ENCODE data around the gene LHCGR. TPM values are rescaled to one million over a fixed set of nuclear protein-coding genes. Genes with fewer than 3 reads are reported as not detected.

Gene LHCGR
- total RNA-seq, 2 experiments from 2014 or later: not detected

- TF ChIP-seq, protein P1, sequence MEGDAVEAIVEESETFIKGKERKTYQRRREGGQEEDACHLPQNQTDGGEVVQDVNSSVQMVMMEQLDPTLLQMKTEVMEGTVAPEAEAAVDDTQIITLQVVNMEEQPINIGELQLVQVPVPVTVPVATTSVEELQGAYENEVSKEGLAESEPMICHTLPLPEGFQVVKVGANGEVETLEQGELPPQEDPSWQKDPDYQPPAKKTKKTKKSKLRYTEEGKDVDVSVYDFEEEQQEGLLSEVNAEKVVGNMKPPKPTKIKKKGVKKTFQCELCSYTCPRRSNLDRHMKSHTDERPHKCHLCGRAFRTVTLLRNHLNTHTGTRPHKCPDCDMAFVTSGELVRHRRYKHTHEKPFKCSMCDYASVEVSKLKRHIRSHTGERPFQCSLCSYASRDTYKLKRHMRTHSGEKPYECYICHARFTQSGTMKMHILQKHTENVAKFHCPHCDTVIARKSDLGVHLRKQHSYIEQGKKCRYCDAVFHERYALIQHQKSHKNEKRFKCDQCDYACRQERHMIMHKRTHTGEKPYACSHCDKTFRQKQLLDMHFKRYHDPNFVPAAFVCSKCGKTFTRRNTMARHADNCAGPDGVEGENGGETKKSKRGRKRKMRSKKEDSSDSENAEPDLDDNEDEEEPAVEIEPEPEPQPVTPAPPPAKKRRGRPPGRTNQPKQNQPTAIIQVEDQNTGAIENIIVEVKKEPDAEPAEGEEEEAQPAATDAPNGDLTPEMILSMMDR (conservative IDR thresholded peaks at IDR 0.05; ENCODE audit: low read length): no peak
- TF ChIP-seq EZH2phosphoT487 (IDR thresholded peaks at IDR 0.05; ENCODE audit: borderline replicate concordance, low read depth, low read length): no peak
- BruUV-seq (replicated peaks): no TSS peak
- no peaks in the 10 kb centered on the region for H3K9me3 ChIP-seq (ENCODE audit: low read length)
- no peaks in the 10 kb centered on the region for H3K4me1 ChIP-seq (ENCODE audit: insufficient read depth, low read length, poor library complexity, severe bottlenecking)
- H4K20me1 ChIP-seq (ENCODE audit: insufficient read depth, low read length): no peaks in the 10 kb centered on the region
- intact Hi-C loops (cut with micrococcal nuclease; ENCODE audit: unreplicated experiment): no loop called here
- H3K9me2 ChIP-seq (ENCODE audit: insufficient read depth, low read length): no peaks in the 10 kb centered on the region
- no peaks in the 10 kb centered on the region for H3K36me3 ChIP-seq (ENCODE audit: insufficient read depth, low read length)
- H3K27ac ChIP-seq (ENCODE audit: low read depth, low read length, poor library complexity, severe bottlenecking): no peak overlapping the region
- no peak overlapping the region for H3K4me2 ChIP-seq (ENCODE audit: low read length)
- POLR2A ChIA-PET: interaction anchor here (0.5 kb wide), 1 partner anchor 249 kb away, joined by 3 read pairs; no protein-coding TSS in a partner anchor
- CTCF ChIA-PET (ENCODE audit: unreplicated experiment): no interaction called here
- H2AFZ ChIP-seq (ENCODE audit: low read length): no peak overlapping the region
- no peak overlapping the region for H3K4me3 ChIP-seq (ENCODE audit: low read depth, low read length, poor library complexity, severe bottlenecking)
- H3K79me2 ChIP-seq (ENCODE audit: insufficient read depth, low read depth, low read length): no peaks in the 10 kb centered on the region
- no peak for DNase-seq (ENCODE audit: low spot score)
Observed at GRCh38 chr2:48693645-48694044, 61.9 kb downstream of the LHCGR start.

- no peaks in the 10 kb centered on the region for H3K9me2 ChIP-seq (ENCODE audit: insufficient read depth, low read length)
- H3K9me3 ChIP-seq (ENCODE audit: low read length): no peaks in the 10 kb centered on the region
- H4K20me1 ChIP-seq (ENCODE audit: insufficient read depth, low read length): no peaks in the 10 kb centered on the region
- H2AFZ ChIP-seq (ENCODE audit: low read length): no peak overlapping the region
- no TSS peak for BruUV-seq (replicated peaks)
- no peak for DNase-seq (ENCODE audit: low spot score)
- ChIA-PET CTCF (ENCODE audit: unreplicated experiment) (no interaction called here), POLR2A (no interaction called here)
- H3K4me1 ChIP-seq (ENCODE audit: insufficient read depth, low read length, poor library complexity, severe bottlenecking): no peaks in the 10 kb centered on the region
- no peaks in the 10 kb centered on the region for H3K79me2 ChIP-seq (ENCODE audit: insufficient read depth, low read depth, low read length)
- no peak overlapping the region for H3K27ac ChIP-seq (ENCODE audit: low read depth, low read length, poor library complexity, severe bottlenecking)
- intact Hi-C loops (cut with micrococcal nuclease; ENCODE audit: unreplicated experiment): no loop called here
- H3K36me3 ChIP-seq (ENCODE audit: insufficient read depth, low read length): no peaks in the 10 kb centered on the region
- H3K4me2 ChIP-seq (ENCODE audit: low read length): no peak overlapping the region
- no peak overlapping the region for H3K4me3 ChIP-seq (ENCODE audit: low read depth, low read length, poor library complexity, severe bottlenecking)
- TF ChIP-seq EZH2phosphoT487 (IDR thresholded peaks at IDR 0.05; ENCODE audit: borderline replicate concordance, low read depth, low read length): no peak
- TF ChIP-seq, protein P1 (conservative IDR thresholded peaks at IDR 0.05; ENCODE audit: low read length): no peak
Observed at GRCh38 chr2:48693066-48693465, 62.5 kb downstream of the LHCGR start.

- intact Hi-C loops (cut with micrococcal nuclease; ENCODE audit: unreplicated experiment): no loop called here
- Histone ChIP-seq H3K4me2 (ENCODE audit: low read length) (no peak overlapping the region), H2AFZ (ENCODE audit: low read length) (no peak overlapping the region), H3K9me2 (ENCODE audit: insufficient read depth, low read length) (no peaks in the 10 kb centered on the region), H3K9me3 (ENCODE audit: low read length) (no peaks in the 10 kb centered on the region), H3K36me3 (ENCODE audit: insufficient read depth, low read length) (no peaks in the 10 kb centered on the region), H3K79me2 (ENCODE audit: insufficient read depth, low read depth, low read length) (no peaks in the 10 kb centered on the region), H3K27ac (ENCODE audit: low read depth, low read length, poor library complexity, severe bottlenecking) (no peak overlapping the region), H3K4me1 (ENCODE audit: insufficient read depth, low read length, poor library complexity, severe bottlenecking) (no peaks in the 10 kb centered on the region), H4K20me1 (ENCODE audit: insufficient read depth, low read length) (no peaks in the 10 kb centered on the region), H3K4me3 (ENCODE audit: low read depth, low read length, poor library complexity, severe bottlenecking) (no peak overlapping the region)
- CTCF ChIA-PET (ENCODE audit: unreplicated experiment): no interaction called here
- TF ChIP-seq, protein P1 (conservative IDR thresholded peaks at IDR 0.05; ENCODE audit: low read length): no peak
- TF ChIP-seq EZH2phosphoT487 (IDR thresholded peaks at IDR 0.05; ENCODE audit: borderline replicate concordance, low read depth, low read length): no peak
- DNase-seq (ENCODE audit: low spot score): no peak
- POLR2A ChIA-PET: no interaction called here
- BruUV-seq (replicated peaks): no TSS peak
Observed at GRCh38 chr2:48691935-48692691, 63.4 kb downstream of the LHCGR start.
